GF-D8 (cell line): ENCODE data around the gene AAR2.

Experiments used
- DNase-seq: peaks from one replicate; lab custom pipeline; 2025; lab: John Stamatoyannopoulos, UW

AAR2 gene

DNA sequence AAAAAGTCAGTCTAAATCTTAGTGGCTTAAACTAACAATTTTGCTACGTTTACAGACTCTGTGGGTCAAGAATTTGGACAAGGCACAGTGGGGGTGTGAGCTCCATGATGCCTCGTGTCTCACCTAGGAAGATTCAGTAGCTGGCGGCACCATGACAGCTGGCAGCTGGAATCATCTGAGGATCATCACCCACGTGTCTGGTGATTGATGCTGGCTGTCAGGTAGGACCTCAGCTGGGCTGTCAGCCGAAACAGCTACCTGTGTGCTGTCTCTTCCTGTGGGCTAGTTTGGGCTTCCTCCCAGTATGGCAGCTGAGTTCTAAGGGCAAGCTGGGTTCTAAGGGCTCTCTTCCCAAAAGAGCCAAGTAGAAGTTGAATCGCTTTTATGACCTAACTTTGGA, 43.5 kb downstream of the AAR2 start:
- no peak for DNase-seq

DNA sequence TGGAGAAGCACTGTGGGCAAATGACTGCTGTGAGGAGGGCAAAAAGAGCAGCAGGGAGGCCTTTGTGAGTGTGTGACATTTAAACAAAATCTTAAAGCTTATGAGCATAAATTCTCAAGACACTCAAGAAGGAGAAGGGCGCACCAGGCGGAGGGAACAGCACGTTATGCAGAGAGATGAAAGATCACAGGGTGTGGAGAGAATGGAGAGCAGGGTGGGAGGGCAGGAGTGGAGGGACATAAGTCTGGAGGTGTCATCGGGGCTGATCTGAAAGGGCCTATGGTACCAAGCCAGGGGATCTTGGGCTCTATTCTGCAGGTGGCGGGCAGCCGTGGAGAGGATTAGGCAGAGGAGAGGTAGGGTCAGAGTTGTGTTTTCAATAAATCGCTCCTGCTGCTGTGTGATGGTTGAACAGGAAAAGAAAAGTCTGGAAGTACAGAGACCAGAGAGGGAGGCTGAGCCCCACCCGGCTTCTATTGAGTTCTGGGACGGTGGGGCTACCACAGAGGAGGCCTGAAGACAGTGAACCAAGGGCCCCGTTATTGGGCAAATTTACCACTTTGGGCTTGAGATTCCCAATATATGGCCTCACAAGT, 45.6 kb downstream of the AAR2 start:
- DNase-seq = no peak

DNA sequence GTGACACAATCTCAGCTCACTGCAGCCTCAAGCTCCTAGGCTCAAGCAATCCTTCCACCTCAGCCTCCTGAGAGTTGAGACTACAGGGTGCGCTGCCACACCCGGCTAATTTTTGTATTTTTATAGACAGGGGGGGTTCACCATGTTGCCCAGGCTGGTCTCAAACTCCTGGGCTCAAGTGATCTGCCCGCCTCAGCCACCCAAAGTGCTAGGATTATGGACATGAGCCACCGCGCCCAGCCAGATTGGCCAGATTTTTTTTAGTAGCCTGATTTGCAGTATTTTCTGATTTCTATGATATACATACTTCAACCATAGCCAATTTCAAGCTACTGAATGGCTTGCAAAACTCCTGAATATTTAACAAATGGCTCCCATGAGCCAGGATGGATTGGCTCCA, 48.5 kb downstream of the AAR2 start:
- no peak for DNase-seq

DNA sequence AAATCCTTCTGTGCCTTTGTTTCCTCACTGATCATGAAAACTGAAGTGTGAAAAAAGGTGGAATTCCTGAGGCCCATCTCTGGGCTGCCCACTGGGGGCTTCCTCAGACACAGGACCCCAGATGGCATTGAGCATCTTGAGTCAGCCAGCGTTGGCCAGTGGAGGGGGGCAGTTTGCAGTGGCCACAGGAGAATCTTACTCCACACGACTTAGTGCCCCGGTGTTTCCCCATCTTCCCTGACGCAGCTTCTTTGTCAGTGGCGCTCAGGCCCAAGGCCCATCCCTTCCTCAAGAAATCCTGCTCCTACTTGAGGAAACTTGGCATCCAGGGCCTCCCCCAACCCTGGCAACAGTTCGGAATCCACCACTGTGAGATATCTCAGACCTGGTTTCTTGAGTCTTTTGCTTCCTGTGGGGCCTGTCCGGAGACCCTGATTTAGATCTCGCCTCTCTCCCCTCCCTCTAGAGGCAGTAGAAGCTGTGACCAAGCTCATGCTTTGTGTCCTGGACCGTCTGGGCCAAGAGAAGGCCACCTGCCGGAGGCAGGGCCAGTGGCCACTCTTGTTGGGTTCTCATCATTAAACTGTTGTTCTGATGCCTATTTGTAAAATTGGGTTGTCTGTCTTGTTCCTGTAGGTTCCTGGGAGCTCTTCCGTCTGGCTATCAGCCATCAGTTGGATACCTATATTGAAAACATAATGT, 49.6 kb downstream of the AAR2 start:
- DNase-seq = no peak

DNA sequence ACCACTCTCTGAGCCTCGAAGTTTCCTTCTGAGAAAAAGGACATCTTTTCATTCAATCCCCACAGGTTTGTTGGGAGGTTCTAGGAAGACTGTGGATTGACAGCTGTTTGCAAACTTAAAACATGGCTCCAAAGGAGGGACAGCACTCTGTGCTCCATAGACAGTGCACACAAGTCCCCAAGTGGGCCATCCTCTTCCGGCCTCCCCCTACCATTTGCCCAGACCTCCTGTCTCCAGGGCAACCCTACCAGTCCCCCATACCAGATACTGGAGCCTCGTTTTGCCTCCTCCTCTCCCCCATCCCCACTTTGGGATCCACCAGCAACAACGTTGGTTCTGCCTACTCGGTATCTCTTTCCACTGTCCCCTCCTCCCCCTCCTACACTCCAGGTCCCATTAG, 61.4 kb downstream of the AAR2 start:
- DNase-seq = no peak

DNA sequence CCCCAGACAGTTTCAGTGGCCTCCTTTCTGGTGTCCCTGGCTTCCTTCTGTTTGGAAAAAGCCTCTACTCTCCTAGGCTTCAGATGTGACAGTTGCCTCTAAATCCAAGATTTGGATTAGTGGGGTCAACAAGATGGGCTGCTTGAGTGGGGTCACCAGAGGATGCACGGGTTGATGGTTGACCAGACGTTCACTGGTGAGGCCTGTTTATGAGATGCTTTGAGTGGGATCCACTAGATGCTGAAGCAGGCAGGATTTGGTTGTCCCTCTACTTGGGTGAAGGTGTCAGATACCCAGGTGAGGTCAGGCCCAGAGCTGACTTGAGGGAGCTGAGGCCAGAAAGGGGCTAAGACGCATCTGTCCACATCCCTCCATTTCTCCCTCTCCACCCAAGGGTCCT, 61.8 kb downstream of the AAR2 start:
- DNase-seq = no peak

DNA sequence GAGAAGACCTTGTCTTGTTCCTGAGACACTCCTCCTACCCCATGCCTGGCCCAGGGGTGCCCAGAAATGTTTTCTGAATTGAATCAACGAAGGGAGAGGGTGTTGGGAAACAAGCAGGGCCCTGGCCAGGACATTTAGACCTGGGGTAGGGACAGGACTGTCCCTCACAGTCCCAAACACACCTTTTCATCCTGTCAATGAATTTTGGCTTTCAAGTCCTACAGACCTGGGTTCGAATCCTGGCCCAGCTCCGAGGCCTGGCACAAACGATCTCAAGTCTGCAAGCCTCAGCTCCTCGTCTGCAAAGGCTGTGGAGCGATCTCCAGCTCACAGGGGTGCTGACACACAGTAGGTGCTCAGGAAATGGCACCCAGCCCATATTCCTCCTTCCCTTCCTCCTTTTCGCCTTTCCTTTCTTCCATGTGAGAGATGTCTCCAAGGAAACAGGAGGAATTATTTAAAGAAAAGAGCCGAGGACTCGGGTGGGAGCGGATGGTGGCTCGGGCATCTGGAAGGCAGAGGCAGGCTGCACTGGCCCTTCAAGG, 62.6 kb downstream of the AAR2 start:
- no peak for DNase-seq

DNA sequence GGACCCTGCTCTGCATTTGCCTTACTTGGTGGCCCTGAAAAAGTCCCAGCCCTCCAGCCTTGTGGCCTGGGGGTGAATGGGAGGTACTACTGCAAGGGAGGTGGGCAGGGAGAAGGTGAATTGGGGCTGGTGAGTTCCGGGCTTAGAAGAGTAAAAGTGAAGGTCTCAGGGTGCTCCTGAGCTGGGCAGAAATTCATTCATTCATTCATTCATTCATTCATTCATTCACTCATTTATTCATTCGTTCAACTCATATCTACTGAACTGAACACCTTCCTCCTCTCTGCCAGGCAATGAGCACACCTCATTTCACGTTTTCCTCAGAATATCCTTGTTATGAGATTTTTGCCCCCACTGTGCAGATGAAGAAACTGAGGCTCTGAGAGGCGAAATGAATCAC, 63.2 kb downstream of the AAR2 start:
- no peak for DNase-seq

DNA sequence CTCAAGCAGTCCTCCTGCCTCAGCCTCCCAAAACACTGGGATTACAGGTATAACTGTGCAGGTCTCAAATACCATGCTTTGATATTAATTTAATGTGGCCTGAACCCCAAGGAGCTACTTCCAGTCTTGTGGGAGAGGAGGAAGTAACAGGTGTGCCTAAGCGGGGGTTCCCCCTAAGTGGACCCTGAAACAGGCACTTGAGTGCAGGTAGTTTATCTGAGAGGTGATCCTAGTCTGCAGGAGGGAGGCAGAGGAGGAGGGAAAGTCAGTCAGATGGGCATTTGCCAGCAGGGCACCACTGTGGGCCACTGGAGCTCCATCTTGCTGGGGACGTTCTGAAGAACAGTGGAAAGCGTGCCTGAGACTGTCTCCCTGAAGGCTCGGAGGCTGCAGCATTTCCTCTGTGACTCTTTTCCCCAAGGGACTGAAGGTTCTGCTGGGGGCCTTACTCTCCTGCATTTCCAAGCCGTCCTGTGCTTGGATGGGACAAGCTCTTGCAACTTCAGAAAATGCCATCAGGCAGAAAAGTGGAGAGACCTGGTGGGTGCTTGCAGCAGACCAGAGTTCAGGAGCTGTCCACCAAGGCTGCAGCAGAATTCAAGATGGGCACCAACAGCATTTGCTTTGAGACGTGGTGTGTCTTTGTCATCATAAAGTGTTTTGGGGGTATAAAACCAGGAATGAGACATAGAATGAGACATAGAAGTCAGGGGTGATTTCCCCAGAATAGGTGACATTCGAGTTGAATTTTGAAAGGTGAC, 65.3 kb downstream of the AAR2 start:
- no peak for DNase-seq

DNA sequence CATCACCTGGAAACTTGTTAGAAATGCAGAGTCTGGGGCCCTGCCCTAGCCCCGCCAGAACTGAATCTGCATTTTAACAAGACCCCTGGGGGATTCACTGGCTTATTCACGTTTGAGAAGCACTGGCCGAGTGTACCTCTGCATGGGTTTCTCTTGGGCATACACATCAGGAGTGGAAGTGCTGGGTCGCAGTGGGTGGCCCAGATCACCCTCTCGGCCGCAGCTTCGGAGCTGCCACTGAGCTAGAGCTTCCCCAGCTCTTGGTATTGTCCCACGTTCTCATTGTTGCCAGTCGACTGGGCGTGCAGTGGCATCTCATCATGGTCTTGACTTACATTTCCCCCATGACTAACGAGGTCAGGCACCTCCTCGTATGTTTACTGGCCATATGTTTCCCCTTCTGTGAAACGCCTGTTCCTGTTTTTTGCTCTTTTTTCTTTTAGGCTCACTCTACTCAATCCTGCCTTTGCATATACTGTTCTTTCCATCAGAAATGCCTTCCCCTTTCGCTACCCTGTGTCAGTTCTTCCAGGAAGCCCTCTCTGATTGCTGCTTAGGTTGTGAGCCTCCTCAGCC, 66.8 kb downstream of the AAR2 start:
- no peak for DNase-seq

DNA sequence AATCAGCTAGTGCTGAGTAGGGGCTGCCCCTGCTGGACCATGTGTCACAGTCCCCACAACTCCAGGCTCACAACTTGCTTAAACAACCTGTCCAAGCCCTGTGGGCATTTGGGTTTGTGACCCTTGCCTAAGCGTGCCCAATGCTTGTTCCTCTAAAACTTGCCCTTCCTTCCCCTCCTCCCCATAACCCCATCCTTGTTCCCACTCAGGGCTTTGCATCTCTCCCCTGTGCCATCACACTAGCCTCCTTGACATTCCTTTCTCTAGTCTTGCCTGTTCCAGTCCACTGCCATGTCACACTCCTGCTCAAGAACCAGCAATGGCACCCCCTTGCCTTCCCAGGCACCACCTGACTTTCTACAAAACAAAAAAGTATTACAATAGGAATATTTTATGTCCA, 67.6 kb downstream of the AAR2 start:
- no peak for DNase-seq

DNA sequence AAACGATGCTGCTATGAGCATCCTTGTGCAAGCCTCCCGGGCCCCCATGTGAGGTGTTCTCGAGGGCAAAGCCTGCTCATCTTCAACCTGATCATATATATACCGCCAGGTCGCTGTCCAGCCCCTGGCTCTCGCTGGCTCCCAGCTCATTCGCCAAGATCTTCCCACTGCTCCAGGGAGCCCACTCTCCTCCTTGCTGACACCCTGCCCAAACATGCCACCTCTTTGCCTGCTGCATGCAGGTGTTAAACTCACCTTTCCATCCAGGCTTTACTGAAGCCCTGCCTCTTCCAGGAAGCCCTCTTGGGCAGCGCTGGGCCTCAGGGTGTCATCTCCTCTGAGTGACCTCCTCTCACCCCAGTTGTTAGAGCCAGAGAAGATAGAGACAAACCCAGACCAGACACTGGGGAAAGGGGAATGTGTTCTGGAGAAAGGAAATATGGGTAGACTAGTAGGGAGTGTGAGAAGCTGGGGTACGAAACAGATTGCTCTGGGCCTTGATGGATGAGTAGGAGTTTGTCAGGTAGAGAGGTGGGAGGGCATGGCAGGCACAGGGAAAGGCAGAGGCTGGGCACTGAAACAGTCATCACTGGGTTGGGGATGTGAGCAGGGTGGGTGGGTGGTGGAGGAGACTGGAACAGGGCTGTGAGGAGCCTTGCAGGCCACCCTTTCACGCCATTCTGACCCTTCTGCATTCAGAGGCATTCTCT, 68.7 kb downstream of the AAR2 start:
- no peak for DNase-seq

DNA sequence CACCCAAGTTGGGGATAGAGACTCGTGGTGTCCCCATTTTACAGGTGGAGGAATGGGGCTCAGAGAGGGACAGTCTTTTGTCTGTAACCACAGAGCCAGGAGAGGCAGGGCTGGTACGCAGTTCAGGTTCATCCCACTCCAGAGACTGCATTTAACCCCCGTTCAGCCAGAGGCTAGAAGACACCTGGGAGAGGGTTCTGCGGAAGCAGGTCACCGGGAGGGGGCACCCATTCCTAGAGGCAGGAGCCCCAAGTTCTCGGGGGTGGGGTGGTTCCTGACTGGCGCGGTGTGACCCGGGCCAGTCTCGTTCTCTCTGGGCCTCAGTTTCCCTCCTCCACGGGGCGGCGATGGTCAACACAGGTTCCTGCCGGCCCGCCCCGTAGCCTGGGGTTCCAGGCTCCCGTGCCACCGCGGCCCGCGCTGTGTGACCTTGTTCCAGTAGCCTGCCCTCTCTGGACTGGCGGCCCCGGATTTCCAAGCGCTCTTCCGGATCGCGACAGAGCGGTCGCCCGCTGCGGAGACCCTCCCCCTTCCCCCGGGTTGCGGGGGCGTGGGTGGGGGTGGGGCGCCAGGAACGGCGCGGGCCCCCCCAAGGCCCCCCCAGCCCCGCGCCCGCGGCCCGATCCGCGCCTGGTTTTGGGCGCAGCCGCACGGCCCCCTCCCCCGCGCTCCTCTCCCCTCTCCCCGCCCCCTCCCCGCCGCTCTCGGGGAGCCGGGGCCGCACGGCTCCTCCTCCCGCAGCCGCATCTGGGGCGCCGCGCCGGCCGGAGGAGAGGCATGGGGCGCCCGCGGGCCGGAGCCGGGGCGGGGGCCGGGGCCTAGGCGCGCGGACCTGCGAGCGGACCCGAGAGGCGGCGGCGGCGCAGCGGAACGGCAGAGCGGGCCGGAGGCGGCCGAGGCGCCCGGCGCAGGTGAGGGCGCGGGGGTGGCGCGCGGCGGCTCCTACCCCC, 69.6 kb downstream of the AAR2 start, which contains the start of gene DLGAP4:
Gene DLGAP4, plus strand, starts transcription at position 738 of the 950 bp plus-strand sequence. CDS start 125,379 bp downstream, outside the sequence.
- no peak for DNase-seq
